ENCODE results near the gene KRTAP10-1. TPM values are rescaled to one million over a fixed set of nuclear protein-coding genes. Genes with fewer than 3 reads are reported as not detected.
"Not testable (repeated sequence)": the region's sequence is repeated elsewhere in the genome, so short reads cannot be mapped to it uniquely, and the experiment has no call there.

The KRTAP10-1 gene
- total RNA-seq, 1 experiment from 2014 or later: not detected

DNA sequence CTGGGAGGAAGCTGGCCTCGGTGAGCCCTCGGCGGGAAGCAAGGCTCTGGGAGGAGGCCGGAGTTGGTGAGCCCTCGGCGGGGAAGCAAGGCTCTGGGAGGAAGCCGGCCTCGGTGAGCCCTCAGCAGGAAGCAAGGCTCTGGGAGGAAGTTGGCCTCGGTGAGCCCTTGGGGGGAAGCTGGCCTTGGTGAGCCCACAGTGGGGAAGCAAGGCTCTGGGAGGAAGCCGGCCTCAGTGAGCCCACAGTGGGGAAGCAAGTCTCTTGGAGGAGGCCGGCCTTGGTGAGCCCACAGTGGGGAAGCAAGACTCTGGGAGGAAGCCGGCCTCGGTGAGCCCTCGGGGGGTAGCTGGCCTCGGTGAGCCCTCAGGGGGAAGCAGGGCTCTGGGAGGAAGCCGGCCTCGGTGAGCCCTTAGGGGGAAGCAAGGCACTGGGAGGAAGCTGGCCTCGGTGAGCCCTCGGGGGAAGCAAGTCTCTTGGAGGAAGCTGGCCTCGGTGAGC lies 36.0 kb downstream of the KRTAP10-1 start:
- ChIA-PET POLR2A (interaction anchor here (0.6 kb wide), 1 partner anchor 14 kb away, joined by 3 read pairs; no protein-coding TSS in a partner anchor), CTCF (interaction anchor here (0.7 kb wide), 1 partner anchor 179 kb away, joined by 3 read pairs; no protein-coding TSS in a partner anchor)
- H3K4me1 Mint-ChIP-seq (ENCODE audit: insufficient read depth, unreplicated experiment): no peaks in the 10 kb centered on the region
- H3K9me3 Mint-ChIP-seq (ENCODE audit: unreplicated experiment): no peaks in the 10 kb centered on the region
- DNase-seq (ENCODE audit: unreplicated experiment): no peak
- intact Hi-C loops (cut with micrococcal nuclease): no loop called here
- TF ChIP-seq, protein P1, sequence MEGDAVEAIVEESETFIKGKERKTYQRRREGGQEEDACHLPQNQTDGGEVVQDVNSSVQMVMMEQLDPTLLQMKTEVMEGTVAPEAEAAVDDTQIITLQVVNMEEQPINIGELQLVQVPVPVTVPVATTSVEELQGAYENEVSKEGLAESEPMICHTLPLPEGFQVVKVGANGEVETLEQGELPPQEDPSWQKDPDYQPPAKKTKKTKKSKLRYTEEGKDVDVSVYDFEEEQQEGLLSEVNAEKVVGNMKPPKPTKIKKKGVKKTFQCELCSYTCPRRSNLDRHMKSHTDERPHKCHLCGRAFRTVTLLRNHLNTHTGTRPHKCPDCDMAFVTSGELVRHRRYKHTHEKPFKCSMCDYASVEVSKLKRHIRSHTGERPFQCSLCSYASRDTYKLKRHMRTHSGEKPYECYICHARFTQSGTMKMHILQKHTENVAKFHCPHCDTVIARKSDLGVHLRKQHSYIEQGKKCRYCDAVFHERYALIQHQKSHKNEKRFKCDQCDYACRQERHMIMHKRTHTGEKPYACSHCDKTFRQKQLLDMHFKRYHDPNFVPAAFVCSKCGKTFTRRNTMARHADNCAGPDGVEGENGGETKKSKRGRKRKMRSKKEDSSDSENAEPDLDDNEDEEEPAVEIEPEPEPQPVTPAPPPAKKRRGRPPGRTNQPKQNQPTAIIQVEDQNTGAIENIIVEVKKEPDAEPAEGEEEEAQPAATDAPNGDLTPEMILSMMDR (IDR thresholded peaks at IDR 0.05; ENCODE audit: unreplicated experiment): no peak
- no peaks in the 10 kb centered on the region for H3K36me3 Mint-ChIP-seq (ENCODE audit: insufficient read depth, unreplicated experiment)
- no TSS peak for BruUV-seq (replicated peaks)
- H3K4me3 Mint-ChIP-seq (ENCODE audit: unreplicated experiment): no peak overlapping the region
- peaks cover 10% of the 10 kb centered on the region for H3K27me3 Mint-ChIP-seq (ENCODE audit: insufficient read depth, unreplicated experiment)
- no peak overlapping the region for H3K27ac Mint-ChIP-seq (ENCODE audit: low read depth, unreplicated experiment)

DNA sequence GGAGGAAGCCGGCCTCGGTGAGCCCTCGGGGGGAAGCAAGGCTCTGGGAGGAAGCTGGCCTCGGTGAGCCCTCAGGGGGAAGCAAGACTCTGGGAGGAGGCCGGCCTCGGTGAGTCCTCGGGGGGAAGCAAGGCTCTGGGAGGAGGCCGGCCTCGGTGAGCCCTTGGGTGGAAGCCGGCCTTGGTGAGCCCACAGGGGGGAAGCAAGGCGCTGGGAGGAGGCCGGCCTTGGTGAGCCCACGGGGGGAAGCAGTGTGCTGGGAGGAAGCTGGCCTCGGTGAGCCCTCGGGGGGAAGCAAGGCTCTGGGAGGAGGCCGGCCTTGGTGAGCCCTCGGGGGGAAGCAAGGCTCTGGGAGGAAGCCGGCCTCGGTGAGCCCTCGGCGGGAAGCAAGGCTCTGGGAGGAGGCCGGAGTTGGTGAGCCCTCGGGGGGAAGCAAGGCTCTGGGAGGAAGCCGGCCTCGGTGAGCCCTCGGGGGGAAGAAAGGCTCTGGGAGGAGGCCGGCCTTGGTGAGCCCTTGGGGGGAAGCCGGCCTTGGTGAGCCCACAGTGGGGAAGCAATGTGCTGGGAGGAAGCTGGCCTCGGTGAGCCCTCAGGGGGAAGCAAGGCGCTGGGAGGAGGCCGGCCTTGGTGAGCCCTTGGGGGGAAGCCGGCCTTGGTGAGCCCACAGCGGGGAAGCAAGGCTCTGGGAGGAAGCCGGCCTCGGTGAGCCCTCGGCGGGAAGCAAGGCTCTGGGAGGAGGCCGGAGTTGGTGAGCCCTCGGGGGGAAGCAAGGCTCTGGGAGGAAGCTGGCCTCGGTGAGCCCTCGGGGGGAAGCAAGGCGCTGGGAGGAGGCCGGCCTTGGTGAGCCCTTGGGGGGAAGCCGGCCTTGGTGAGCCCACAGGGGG lies 36.7 kb downstream of the KRTAP10-1 start:
- H3K9me3 Mint-ChIP-seq (ENCODE audit: unreplicated experiment); POLR2A ChIA-PET: not testable (repeated sequence)
- peaks cover 16% of the 10 kb centered on the region for H3K27me3 Mint-ChIP-seq (ENCODE audit: insufficient read depth, unreplicated experiment)

DNA sequence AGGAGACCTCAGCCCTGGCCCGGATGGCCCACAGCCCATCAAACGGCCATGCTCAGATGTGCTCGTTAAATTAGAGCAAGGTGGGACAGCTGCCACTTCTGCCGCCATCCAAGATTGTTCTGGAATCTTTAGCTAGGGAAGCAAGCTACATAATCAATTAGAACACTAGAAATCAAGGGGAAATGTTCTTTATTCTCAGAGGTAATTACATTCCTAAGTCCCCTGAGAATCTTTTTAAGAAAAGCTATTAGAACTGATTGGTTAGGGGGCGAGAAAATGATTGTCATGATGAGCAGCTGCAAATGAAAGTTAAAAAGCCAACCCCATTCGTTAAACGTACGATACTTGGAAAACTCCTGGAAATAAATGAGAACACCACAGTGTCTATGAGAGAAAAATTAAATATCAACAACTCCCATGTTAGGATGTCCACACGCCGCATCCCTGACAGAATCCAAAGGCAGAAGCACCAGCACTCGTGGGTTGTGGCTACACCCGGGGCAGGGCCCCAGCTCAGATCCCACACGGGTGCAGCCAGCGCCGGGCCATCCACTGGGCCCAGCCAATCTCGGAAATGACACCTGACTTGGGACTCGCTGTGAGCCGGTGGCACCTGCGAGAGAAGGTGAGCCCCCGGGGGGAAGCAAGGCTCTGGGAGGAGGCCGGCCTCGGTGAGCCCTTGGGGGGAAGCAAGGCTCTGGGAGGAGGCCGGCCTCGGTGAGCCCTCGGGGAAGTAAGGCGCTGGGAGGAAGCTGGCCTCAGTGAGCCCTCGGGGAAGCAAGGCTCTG lies 37.6 kb downstream of the KRTAP10-1 start:
- TF ChIP-seq, protein P1 (IDR thresholded peaks at IDR 0.05; ENCODE audit: unreplicated experiment): no peak
- Mint-ChIP-seq H3K9me3 (ENCODE audit: unreplicated experiment) (no peaks in the 10 kb centered on the region), H3K4me3 (ENCODE audit: unreplicated experiment) (no peak overlapping the region), H3K27ac (ENCODE audit: low read depth, unreplicated experiment) (no peak overlapping the region), H3K36me3 (ENCODE audit: insufficient read depth, unreplicated experiment) (no peaks in the 10 kb centered on the region), H3K27me3 (ENCODE audit: insufficient read depth, unreplicated experiment) (peaks cover 22% of the 10 kb centered on the region), H3K4me1 (ENCODE audit: insufficient read depth, unreplicated experiment) (no peaks in the 10 kb centered on the region)
- intact Hi-C loops (cut with micrococcal nuclease): no loop called here
- ChIA-PET POLR2A (interaction anchor here (0.6 kb wide), 1 partner anchor 1102 kb away, joined by 3 read pairs; no protein-coding TSS in a partner anchor), CTCF (interaction anchor here (0.6 to 2.3 kb wide), 5 partner anchors 8 to 448 kb away, joined by 4 to 10 read pairs (median 4); no protein-coding TSS in a partner anchor)
- no peak for DNase-seq (ENCODE audit: unreplicated experiment)
- BruUV-seq (replicated peaks): no TSS peak

More for the DNA sequence above, 36.7 kb downstream of the KRTAP10-1 start:
- CTCF ChIA-PET: interaction anchor here (0.6 to 0.7 kb wide), 3 partner anchors 8 to 145 kb away, joined by 3 to 4 read pairs (median 4); no protein-coding TSS in a partner anchor
- H3K4me1 Mint-ChIP-seq (ENCODE audit: insufficient read depth, unreplicated experiment); DNase-seq (ENCODE audit: unreplicated experiment); H3K36me3 Mint-ChIP-seq (ENCODE audit: insufficient read depth, unreplicated experiment); H3K27ac Mint-ChIP-seq (ENCODE audit: low read depth, unreplicated experiment); BruUV-seq (replicated peaks); intact Hi-C loops (cut with micrococcal nuclease); H3K4me3 Mint-ChIP-seq (ENCODE audit: unreplicated experiment): not testable (repeated sequence)

DNA sequence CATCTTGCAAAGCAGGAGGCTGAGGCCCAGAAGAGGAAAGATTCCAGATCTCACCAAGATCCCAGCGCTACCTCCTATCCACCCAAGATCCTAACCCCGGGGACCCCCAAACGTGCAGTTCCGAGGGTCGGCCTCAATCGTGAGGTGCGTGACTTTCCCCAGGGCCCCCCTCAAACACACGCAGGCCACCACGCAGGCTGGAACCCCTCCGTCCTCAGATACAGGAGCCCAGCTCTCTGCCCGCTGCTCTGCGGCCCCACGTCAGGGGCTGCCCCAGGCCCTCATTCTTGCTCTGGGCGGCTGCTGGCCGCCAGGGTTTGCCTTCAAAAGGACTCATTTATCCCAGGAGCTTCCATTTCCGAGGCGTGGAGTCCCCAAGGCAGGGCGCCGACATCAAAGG lies 39.9 kb downstream of the KRTAP10-1 start:
- Mint-ChIP-seq H3K9me3 (ENCODE audit: unreplicated experiment) (peaks cover 6% of the 10 kb centered on the region), H3K27me3 (ENCODE audit: insufficient read depth, unreplicated experiment) (peaks cover 22% of the 10 kb centered on the region), H3K27ac (ENCODE audit: low read depth, unreplicated experiment) (no peak overlapping the region), H3K4me1 (ENCODE audit: insufficient read depth, unreplicated experiment) (no peaks in the 10 kb centered on the region), H3K4me3 (ENCODE audit: unreplicated experiment) (no peak overlapping the region), H3K36me3 (ENCODE audit: insufficient read depth, unreplicated experiment) (no peaks in the 10 kb centered on the region)
- POLR2A ChIA-PET: no interaction called here
- intact Hi-C loops (cut with micrococcal nuclease): no loop called here
- CTCF ChIA-PET: interaction anchor here (1.0 to 2.3 kb wide), 2 partner anchors 9 to 10 kb away, joined by 3 to 10 read pairs; no protein-coding TSS in a partner anchor
- no peak for DNase-seq (ENCODE audit: unreplicated experiment)
- TF ChIP-seq, protein P1 (IDR thresholded peaks at IDR 0.05; ENCODE audit: unreplicated experiment): no peak
- no TSS peak for BruUV-seq (replicated peaks)

Measured in MCF 10A (cell line).